Measurements from ENCODE around the gene SEMA6B. TPM values are rescaled to one million over a fixed set of nuclear protein-coding genes. Genes with fewer than 3 reads are reported as not detected.

Gene SEMA6B
- total RNA-seq, 3 donors from 2014 or later, result 2.3 to 8.8 (median 3.2) TPM

DNA sequence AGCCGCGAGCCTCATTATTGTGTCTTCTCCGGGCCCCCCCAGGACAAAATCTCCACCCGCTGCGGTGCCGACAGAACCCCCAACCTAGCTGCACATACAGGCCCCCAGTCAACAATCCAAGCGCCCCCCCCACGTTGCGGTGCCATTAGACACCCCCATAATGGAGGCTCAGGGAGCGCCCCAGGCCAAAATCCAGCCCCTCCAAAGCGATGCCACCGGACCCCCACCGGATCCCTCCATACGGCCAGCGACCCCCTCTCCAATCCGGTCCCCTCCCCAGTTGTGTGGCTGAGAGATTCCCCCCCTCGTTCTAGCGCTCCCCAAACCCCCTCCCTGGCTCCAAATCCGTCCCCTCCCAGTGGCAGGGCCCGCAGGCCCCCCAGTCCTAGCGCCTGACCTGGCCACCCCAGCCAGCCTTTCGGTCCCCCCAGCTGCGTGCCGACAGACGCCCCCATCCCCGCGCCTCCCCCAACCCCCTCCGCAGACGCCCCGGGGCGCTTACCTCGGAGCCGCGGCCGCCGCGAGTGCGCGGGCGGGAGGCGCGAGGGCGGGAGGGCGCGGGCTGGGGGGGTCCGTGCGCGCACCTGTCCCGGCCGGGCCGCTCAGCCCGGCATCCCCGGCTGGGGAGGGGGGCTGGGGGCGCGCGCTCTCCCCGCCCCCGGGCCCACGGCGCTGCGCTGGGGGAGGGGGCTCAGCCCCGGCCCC lies 21.6 kb upstream of the SEMA6B start:
- intact Hi-C loops (cut with DNase I; ENCODE audit: low total_unique reads), result no loop called here
- H3K27ac ChIP-seq, result no peak overlapping the region
- no peak for DNase-seq (ENCODE audit: low spot score in 2 of 2)
- peaks cover 13 to 74% of the 10 kb centered on the region in 2 donors for H3K27me3 ChIP-seq
- H3K9me3 ChIP-seq, result no peaks in the 10 kb centered on the region
- peak overlapping the region; percentile 37 to 64 (median 41) for H3K4me3 ChIP-seq
- TF ChIP-seq POLR2AphosphoS5 (IDR thresholded peaks at IDR 0.05) (no peak), POLR2A (IDR thresholded peaks at IDR 0.05) (no peak), CTCF (IDR thresholded peaks at IDR 0.05) (no peak)
- H3K4me1 ChIP-seq, result peaks cover 0 to 3% of the 10 kb centered on the region in 2 donors
- no peaks in the 10 kb centered on the region for H3K36me3 ChIP-seq

- Histone ChIP-seq H3K4me1 (peaks cover 0 to 3% of the 10 kb centered on the region in 2 donors), H3K9me3 (no peaks in the 10 kb centered on the region), H3K27ac (peak overlapping the region in 1 of 2 donors; percentile 38), H3K4me3 (peak overlapping the region; percentile 37 to 64 (median 41)), H3K27me3 (peaks cover 13 to 76% of the 10 kb centered on the region in 2 donors), H3K36me3 (no peaks in the 10 kb centered on the region)
- no peak for DNase-seq (ENCODE audit: low spot score in 2 of 2)
- no peak for TF ChIP-seq POLR2AphosphoS5 (IDR thresholded peaks at IDR 0.05)
- no peak for TF ChIP-seq POLR2A (IDR thresholded peaks at IDR 0.05)
- TF ChIP-seq CTCF (IDR thresholded peaks at IDR 0.05), result no peak
- intact Hi-C loops (cut with DNase I; ENCODE audit: low total_unique reads), result no loop called here
Measured at GRCh38 chr19:4580021-4580901, 20.8 kb upstream of the SEMA6B start.

- Histone ChIP-seq H3K36me3 (no peaks in the 10 kb centered on the region), H3K27ac (no peak overlapping the region), H3K4me1 (peaks cover 0 to 3% of the 10 kb centered on the region in 2 donors), H3K4me3 (no peak overlapping the region), H3K27me3 (peaks cover 9 to 76% of the 10 kb centered on the region in 2 donors), H3K9me3 (no peaks in the 10 kb centered on the region)
- intact Hi-C loops (cut with DNase I; ENCODE audit: low total_unique reads), result no loop called here
- TF ChIP-seq POLR2A (IDR thresholded peaks at IDR 0.05), result no peak
- no peak for TF ChIP-seq CTCF (IDR thresholded peaks at IDR 0.05)
- no peak for TF ChIP-seq POLR2AphosphoS5 (IDR thresholded peaks at IDR 0.05)
- no peak for DNase-seq (ENCODE audit: low spot score in 2 of 2)
Measured at GRCh38 chr19:4579389-4579788, 19.9 kb upstream of the SEMA6B start.

GRCh38 chr19:4578552-4579248 lies 19.2 kb upstream of the SEMA6B start:
- Histone ChIP-seq H3K4me3 (no peak overlapping the region), H3K4me1 (no peaks in the 10 kb centered on the region), H3K9me3 (no peaks in the 10 kb centered on the region), H3K36me3 (no peaks in the 10 kb centered on the region), H3K27me3 (peaks cover 6 to 69% of the 10 kb centered on the region in 2 donors), H3K27ac (no peak overlapping the region)
- intact Hi-C loops (cut with DNase I; ENCODE audit: low total_unique reads), result no loop called here
- no peak for TF ChIP-seq POLR2AphosphoS5 (IDR thresholded peaks at IDR 0.05)
- no peak for TF ChIP-seq POLR2A (IDR thresholded peaks at IDR 0.05)
- no peak for TF ChIP-seq CTCF (IDR thresholded peaks at IDR 0.05)
- no peak for DNase-seq (ENCODE audit: low spot score in 2 of 2)

Measured in breast epithelium (tissue), 4 donors.